ELF-1 (cell line): ENCODE results near the gene LARP4.
"Not testable (repeated sequence)": the region's sequence is repeated elsewhere in the genome, so short reads cannot be mapped to it uniquely, and the experiment has no call there.

Experiments used
- DNase-seq: peaks from one replicate; pipeline ENCODE4 v3.0.0-alpha.2; 2016; ENCODE audit warnings: low read depth, low spot score

The LARP4 gene

DNA sequence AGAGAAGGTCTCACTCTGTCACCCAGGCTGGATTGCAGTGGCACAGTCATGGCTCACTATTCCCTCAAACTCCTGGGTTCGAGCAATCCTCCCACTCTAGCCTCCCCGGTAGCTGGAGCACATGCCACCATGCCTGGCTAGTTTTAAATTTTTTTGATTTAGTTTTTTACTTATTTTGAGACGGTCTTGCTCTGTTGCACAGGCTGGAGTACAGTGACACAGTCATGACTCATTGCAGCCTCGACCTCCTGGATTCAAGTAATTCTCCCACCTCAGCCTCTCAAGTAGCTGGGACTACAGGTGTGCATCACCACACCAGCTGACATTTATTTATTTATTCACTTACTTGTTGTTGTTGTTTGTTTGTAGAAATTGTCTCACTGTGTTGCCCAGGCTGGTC, 81.9 kb downstream of the LARP4 start:
- DNase-seq, result no peak

DNA sequence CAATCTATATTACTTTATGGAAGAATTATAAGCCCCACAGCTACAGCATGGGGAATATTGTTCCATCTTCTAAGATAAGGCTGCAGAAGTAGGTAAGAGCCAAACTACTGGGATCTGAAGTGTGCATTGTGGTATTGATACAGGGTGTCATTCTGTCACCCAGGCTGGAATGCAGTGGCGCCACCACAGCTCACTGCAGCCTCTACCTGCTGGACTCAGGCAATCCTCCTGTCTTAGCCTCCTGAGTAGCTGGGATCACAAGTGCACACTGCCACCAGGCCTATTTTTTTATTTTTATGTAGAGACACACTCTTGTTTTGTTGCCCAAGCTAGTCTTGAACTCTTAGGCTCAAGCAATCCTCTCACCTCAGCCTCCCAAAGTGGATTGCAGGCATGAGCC, 82.8 kb downstream of the LARP4 start:
- no peak for DNase-seq

DNA sequence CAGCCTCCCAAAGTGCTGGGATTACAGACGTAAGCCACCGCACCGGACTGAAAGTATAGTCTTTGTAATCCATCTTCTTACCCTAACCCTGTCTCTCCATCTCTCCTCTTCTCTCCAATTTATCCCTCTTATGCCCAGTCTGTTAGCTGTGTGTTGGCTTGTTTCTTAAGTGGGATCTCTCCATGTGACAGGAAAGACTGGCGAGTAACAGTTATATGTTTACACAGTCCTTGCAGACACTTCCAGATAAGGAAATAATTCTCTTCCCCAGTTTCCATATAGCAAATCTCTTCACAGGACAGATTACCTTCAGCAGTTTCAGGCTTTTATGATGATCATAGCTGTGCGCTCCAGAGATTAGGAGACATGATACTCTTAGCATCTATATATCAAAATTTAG, 88.1 kb downstream of the LARP4 start:
- DNase-seq, result no peak

- not testable (repeated sequence) for DNase-seq
Observed at GRCh38 chr12:50498119-50498518, 97.4 kb downstream of the LARP4 start.

DNA sequence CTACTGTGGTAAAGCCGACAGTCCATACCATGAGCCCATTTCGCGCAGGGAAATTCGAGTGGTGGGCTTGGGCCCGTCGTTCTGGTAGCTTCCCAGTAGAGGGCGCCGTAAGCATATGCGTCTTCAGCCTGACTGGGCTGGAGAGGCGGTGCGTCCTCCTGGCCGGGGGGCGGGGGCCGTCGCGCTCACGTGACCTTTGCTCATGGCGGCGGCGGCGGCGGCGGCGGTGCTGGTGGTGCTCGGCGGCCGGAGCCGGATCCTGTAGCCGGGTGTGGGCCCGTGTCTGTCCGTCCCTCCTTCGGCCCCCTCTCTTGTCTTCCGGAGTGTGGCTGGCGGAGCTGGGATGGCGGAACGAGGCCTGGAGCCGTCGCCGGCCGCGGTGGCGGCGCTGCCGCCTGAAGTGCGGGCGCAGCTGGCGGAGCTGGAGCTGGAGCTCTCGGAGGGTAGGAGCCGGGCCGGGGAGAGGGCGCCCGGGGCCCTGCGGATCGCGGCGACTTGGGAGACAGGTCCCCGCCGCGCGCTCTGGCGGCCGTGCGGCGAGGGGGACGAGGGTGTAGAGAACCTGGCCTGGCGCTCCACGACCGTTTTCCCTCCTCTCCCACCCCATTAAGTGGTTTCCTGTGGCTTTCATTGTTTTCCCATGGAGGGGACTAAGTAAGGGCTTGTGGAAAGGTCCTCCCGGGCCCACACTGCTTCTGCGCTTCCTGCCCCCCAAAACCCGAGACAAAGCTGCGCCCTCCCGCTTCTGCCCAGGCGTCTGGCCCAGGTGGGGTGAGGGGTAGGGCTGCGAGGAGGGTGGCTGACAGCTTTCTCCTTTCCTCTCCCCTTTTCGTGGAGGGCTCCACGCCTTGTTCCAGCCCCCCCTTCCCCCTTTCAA, 104.4 kb downstream of the LARP4 start, which contains the start of gene DIP2B:
Gene DIP2B (plus strand): TSS at position 188 of the 877 bp plus-strand sequence. CDS start 156 bp downstream, at position 344.
- peak; percentile 97 for DNase-seq

DNA sequence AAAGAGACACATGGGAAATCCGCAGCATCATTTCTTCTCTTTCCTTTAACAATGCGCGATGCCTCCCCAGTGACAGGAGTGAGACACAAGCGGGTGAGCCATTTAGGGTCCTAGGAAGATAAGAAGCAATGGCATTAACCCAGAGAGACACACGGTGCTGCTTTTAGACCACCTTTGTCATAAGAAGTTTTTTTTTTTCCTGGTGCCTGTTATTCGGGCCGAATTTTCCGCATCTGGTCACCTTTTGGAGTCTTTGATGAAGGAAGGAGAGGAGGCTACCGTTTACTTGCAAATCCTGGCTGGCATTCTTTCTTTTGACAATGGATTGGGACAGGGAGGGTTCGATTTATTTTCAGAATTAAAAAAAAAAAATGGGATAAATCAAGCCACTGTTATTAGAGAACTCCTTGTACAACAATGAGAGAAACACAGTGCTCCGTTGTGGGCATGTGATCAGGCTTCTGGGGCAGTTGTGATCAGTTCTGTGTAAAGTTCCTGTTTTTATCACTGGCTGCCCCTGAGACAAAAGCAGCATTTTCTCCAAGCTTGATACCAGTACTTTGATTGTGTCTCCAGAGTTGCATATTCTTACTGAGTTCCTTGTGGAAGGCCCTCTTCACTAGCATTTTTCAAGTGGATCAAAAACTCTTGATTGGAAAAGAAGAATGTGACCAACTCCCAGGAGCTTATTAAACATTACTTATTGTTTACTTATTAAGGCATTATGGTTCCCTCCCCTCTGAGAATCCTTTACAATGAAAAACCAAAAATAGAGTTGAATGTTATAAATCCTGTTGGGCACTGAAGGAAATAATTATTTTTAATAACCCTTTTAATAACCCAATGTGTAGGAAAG, 105.2 kb downstream of the LARP4 start:
- no peak for DNase-seq

DNA sequence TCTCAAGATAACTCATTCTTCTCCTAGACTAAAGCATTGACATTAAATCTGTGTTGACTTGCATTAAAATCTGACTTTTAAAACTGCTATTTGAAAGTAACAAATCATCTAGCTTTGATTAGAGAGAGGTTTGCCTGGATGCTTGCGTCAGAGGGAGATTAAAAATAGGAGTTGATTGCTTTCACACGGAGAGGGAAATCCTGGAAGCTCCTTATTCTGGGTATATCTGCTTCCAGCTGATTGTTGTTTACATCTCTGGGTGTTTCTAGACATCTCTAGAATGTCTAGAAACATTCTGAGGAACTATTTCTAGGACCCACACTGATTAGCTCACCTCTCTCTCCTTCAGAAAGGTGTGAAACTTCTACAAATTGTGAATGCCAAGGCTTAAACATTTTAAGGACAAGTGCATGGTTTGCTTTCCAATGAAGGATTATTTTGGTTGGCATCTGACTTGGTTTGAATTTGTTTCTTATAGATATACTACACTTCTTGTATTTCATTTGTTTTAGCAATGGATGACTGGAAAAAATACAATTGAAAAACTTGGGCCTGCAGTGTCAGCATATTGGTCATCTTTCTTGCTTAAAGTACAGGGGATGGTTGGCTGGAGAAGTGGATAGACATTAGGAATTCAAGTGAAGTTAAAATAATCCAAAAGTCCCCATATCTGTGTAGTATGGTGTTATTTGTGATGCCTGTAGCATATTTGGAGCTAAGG, 106.2 kb downstream of the LARP4 start:
- DNase-seq, result no peak

DNA sequence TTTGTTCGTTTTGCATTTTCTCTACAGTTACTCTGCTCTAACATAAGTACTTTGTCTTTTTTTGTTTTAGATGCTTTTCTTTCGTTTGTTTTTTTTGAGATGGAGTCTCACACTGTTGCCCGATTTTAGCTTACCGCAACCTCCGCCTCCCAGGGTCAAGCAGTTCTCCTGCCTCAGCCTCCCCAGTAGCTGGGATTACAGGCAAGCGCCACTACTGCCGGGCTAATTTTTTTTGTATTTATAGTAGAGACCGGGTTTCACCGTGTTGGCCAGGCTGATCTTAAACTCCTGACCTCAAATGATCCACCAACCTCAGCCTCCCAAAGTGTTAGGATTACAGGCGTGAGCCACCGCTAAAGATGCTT, 106.8 kb downstream of the LARP4 start:
- DNase-seq, result no peak

- peak; percentile 31 for DNase-seq
Observed at GRCh38 chr12:50507930-50508329, 107.2 kb downstream of the LARP4 start.

DNA sequence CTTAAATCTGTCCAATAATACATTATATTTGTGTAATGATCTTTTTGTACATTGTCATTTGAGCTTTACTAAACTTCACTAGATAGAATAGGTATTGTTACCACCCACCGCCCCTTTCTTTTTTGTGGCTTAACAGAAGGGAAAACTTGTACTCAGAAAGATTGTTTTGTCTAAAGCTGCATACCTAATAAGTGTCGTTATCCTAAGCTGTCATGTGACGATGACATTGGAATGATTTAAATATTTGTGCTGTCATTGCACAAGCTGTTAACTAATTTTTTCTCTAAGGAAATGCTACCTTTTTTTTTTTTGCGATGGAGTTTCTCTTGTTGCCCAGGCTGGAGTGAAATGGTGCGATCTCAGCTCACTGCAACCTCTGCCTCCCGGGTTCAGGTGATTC, 107.7 kb downstream of the LARP4 start:
- no peak for DNase-seq

DNA sequence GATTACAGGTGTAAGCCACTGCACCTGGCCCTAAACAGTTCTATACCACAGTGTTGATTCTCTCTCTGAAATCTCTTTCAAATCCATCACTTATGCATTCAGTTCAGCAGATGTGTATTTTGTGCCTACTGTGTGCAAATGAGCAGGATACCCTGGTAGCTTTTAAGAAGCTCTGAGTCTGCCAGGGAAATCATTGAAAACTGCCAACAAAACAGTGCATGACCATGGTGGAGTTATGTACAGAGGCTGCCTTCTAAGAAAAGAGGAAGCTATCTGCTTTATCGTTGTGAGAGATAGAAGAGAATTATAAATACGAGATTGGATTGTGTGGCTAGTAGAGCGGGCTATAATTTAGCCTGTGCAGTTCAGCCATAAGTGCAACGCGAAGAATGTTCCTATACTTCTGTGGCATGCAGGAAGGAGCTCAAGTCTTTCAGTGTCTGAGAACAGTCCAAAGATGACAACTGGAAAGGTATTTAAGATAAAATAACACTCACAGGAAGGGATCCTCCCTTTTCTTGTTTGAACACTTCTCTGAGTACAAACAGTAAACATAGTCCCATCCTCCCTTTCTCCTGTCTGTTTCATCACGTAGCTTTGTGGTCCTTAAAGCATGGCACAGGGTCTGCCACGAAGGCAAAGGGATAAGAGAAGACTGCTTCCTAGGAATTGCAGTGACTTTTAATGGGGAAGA, 108.4 kb downstream of the LARP4 start:
- no peak for DNase-seq

DNA sequence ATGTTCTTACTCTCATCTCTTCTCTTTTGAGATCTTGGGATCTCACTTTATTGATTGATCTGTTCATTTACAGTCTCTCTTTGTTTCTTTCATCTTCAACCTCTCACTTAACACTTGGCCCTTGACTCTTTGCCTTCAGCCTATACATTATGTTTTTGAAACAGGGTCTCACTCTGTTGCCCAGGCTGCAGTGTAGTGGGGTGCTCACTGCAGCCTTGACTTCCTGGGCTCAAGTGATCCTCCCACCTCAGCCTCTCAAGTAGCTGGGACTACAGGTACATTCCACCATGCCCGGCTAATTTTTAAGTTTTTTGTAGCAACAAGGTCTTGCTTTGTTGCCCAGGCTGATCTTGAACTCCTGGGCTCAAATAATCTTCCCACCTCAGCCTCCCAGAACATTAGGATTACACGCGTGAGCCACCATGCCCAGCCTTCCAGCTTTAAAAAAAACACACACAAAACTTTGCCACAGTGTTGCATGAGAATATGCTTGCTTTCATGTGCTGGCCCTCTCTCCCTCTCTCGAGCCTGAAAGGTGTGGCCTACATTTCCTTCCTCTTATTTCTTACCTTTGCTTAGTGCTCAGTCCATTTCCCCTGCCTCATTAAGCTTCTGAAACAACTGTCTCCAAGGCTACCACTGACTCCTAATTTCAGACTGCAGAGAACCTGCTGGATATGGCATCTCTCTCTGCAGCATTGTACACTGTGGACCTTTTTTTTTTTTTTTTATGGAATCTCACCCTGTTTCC, 114.0 kb downstream of the LARP4 start:
- DNase-seq, result no peak

- DNase-seq, result no peak
Observed at GRCh38 chr12:50515587-50515986, 114.9 kb downstream of the LARP4 start.

DNA sequence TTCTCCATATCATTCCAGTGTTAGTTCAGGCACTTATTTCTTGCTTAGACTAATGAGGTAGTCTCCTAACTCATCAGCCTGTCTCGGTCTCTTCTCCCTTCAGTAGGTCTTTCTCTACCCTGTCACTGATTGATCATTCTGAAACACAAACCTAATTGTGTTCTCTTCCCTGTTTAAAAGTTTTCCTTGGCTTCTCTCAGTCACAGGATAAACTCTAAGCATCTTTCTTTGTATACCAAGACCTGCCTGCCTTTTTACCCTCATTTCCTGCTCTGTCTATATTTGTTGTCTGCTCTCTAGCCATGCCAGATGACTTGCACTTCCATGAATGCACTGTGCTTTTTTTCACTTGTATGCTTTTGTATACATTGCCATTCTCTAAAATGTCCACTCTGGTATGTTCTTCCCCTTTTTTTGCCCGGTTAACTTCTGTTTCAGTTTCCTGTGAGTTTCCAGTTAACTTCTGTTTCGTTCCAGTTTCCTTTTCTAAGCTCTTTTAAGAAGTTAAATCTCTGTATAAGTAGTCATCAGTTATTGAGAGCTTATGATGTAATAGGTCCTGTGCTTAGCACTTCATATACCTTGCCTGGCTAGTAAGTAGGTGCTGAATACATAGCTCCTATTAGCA, 116.8 kb downstream of the LARP4 start:
- DNase-seq, result no peak

DNA sequence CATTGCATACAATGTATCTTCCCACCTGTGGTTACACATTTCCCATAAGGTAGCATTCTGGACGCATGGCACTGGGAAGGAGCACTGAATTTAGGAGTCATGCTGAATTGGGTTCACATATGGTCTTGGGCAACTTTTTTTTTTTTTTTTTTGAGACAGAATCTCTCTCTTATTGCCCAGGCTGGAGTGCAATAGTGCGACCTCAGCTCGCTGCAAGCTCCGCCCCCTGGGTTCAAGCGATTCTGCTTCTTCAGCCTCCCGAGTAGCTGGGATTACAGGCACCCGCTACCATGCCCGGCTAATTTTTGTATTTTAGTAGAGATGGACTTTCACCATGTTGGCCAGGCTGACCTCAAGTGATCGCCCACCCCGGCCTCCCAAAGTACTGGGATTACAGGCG, 117.4 kb downstream of the LARP4 start:
- no peak for DNase-seq

- no peak for DNase-seq
Observed at GRCh38 chr12:50519353-50519752, 118.7 kb downstream of the LARP4 start.

- DNase-seq, result no peak
Observed at GRCh38 chr12:50520416-50521207, 119.9 kb downstream of the LARP4 start.

DNA sequence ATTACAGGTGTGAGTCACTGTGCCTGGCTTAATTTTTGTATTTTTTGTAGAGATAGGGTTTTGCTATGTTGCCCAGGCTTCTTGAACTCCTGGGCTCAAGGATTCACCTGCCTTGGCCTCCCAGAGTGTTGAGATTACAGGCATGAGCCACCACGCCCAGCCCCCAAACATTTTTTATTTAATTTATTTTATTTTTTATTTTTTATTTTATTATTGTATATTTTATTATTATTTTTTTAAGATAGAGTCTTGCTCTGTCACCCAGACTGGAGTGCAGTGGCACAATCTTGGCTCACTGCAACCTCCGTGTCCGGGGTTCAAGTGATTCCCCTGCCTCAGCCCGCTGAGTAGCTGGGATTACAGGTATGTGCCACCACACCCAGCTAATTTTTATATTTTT, 121.1 kb downstream of the LARP4 start:
- not testable (repeated sequence) for DNase-seq

GRCh38 chr12:50523772-50524171, 123.1 kb downstream of the LARP4 start:
- no peak for DNase-seq
